OCI-LY3 (cell line): ENCODE data around the gene PDK1.
A peak's percentile ranks its signal among the peaks of the same experiment; 100 is the strongest.

Experiments
- H2AFZ ChIP-seq: fragments of 200-600, 300-600 bp; shearing (Covaris generic); 2 replicates; pipeline ENCODE4 v1.6.0; 2014; ENCODE audit warnings: antibody characterized with exemption, low read depth, low read length
- H3K27ac ChIP-seq: fragments of 200-600, 300-600 bp; sonication (generic); 2 replicates; pipeline ENCODE4 v1.5.1; 2014; ENCODE audit warnings: mild to moderate bottlenecking, low read length, moderate library complexity, mixed read lengths
- H3K27me3 ChIP-seq: fragments of 200-600, 300-600 bp; sonication (generic); 2 replicates; pipeline ENCODE4 v1.6.1; 2014; ENCODE audit warnings: low read depth, low read length, mixed read lengths
- H3K36me3 ChIP-seq: fragments of 200-600, 300-600 bp; sonication (generic); replicated peaks from 2 replicates; pipeline ENCODE3; 2014; ENCODE audit warnings: low read depth, low read length, mixed read lengths
- H3K4me1 ChIP-seq: fragments of 300-600, 200-600 bp; sonication (generic); 2 replicates; pipeline ENCODE4 v1.6.1; 2014; ENCODE audit warnings: low read length, mixed read lengths
- H3K4me2 ChIP-seq: fragments of 200-600, 300-600 bp; sonication (generic); 2 replicates; pipeline ENCODE4 v1.6.1; 2014; ENCODE audit warnings: low read length, mixed read lengths
- H3K4me3 ChIP-seq: fragments of 300-600, 200-600 bp; sonication (generic); 2 replicates; pipeline ENCODE4 v1.5.1; 2014; ENCODE audit warnings: antibody characterized with exemption, mild to moderate bottlenecking, low read length, moderate library complexity
- H3K79me2 ChIP-seq: fragments of 300-600, 200-600 bp; shearing (Covaris generic); 2 replicates; pipeline ENCODE4 v1.6.1; 2014; ENCODE audit warnings: mild to moderate bottlenecking, low read length, mixed read lengths
- H3K9ac ChIP-seq: fragments of 300-600, 200-600 bp; shearing (Covaris generic); 2 replicates; pipeline ENCODE4 v1.6.0; 2014; ENCODE audit warnings: mild to moderate bottlenecking, low read length, moderate library complexity
- H3K9me3 ChIP-seq: fragments of 200-600, 300-600 bp; shearing (Covaris generic); 2 replicates; pipeline ENCODE4 v1.6.1; 2014; ENCODE audit warnings: low read length, mixed read lengths; ENCODE audit not compliant: insufficient read depth
- H4K20me1 ChIP-seq: fragments of 200-600, 300-600 bp; sonication (generic); 2 replicates; pipeline ENCODE4 v1.6.1; 2016; ENCODE audit warnings: low read length, mixed read lengths; ENCODE audit not compliant: insufficient read depth
- CTCF ChIP-seq: fragments of 200-600, 300-600 bp; sonication (generic); IDR thresholded peaks from 2 replicates; pipeline ENCODE4 v1.5.1; 2014; ENCODE audit warnings: antibody characterized with exemption, low read length, low read depth
- EZH2phosphoT487 ChIP-seq: fragments of 200-600 bp; shearing (Covaris generic); IDR thresholded peaks from 2 replicates; pipeline ENCODE4 v1.6.1; 2018; ENCODE audit warnings: antibody characterized with exemption, mixed run types, low read depth

PDK1 gene

GRCh38 chr2:172556284-172557033 is 569 bp downstream of the PDK1 start:
- Histone ChIP-seq H3K9ac (peak overlapping the region; percentile 73), H4K20me1 (peaks cover 25% of the 10 kb centered on the region), H3K4me1 (peaks cover 22% of the 10 kb centered on the region), H3K9me3 (no peaks in the 10 kb centered on the region), H3K4me3 (peak overlapping the region; percentile 98), H3K79me2 (peaks cover 40% of the 10 kb centered on the region), H2AFZ (peak overlapping the region; percentile 80), H3K4me2 (peak overlapping the region; percentile 92), H3K27me3 (no peaks in the 10 kb centered on the region), H3K27ac (peak overlapping the region; percentile 26), H3K36me3 (peaks cover 18% of the 10 kb centered on the region)
- TF ChIP-seq EZH2phosphoT487 (no peak), CTCF (no peak)

GRCh38 chr2:172558372-172558771 is 2.5 kb downstream of the PDK1 start:
- H3K4me3 ChIP-seq = no peak overlapping the region; the same call in 1 of the 2 replicates
- no peak overlapping the region for H2AFZ ChIP-seq
- H3K27ac ChIP-seq = no peak overlapping the region
- H4K20me1 ChIP-seq = peaks cover 39% of the 10 kb centered on the region
- no peaks in the 10 kb centered on the region for H3K27me3 ChIP-seq
- TF ChIP-seq EZH2phosphoT487 = no peak
- TF ChIP-seq CTCF = no peak
- peaks cover 22% of the 10 kb centered on the region for H3K4me1 ChIP-seq
- H3K9me3 ChIP-seq = no peaks in the 10 kb centered on the region
- no peak overlapping the region for H3K9ac ChIP-seq
- H3K4me2 ChIP-seq = peak overlapping the region; percentile 92; the same call in 1 of the 2 replicates
- peaks cover 34% of the 10 kb centered on the region for H3K36me3 ChIP-seq
- H3K79me2 ChIP-seq = peaks cover 40% of the 10 kb centered on the region

GRCh38 chr2:172560721-172561120 is 4.8 kb downstream of the PDK1 start:
- no peak overlapping the region for H3K27ac ChIP-seq
- peaks cover 16% of the 10 kb centered on the region for H3K4me1 ChIP-seq
- no peaks in the 10 kb centered on the region for H3K9me3 ChIP-seq
- peaks cover 44% of the 10 kb centered on the region for H3K36me3 ChIP-seq
- H3K27me3 ChIP-seq = no peaks in the 10 kb centered on the region
- peaks cover 43% of the 10 kb centered on the region for H4K20me1 ChIP-seq
- no peak overlapping the region for H3K4me3 ChIP-seq
- TF ChIP-seq CTCF = no peak
- no peak for TF ChIP-seq EZH2phosphoT487
- no peak overlapping the region for H2AFZ ChIP-seq
- no peak overlapping the region for H3K9ac ChIP-seq
- peaks cover 40% of the 10 kb centered on the region for H3K79me2 ChIP-seq
- H3K4me2 ChIP-seq = no peak overlapping the region

GRCh38 chr2:172561270-172561669 is 5.4 kb downstream of the PDK1 start:
- H2AFZ ChIP-seq = no peak overlapping the region
- no peaks in the 10 kb centered on the region for H3K27me3 ChIP-seq
- H3K4me2 ChIP-seq = no peak overlapping the region
- H3K27ac ChIP-seq = no peak overlapping the region
- peaks cover 47% of the 10 kb centered on the region for H3K36me3 ChIP-seq
- peaks cover 43% of the 10 kb centered on the region for H4K20me1 ChIP-seq
- H3K9ac ChIP-seq = no peak overlapping the region
- no peaks in the 10 kb centered on the region for H3K9me3 ChIP-seq
- H3K79me2 ChIP-seq = peaks cover 37% of the 10 kb centered on the region
- peaks cover 16% of the 10 kb centered on the region for H3K4me1 ChIP-seq
- H3K4me3 ChIP-seq = no peak overlapping the region
- no peak for TF ChIP-seq CTCF
- no peak for TF ChIP-seq EZH2phosphoT487
